ENCODE measurements around the gene ACP6. TPM values are rescaled to one million over a fixed set of nuclear protein-coding genes. Genes with fewer than 3 reads are reported as not detected.

The ACP6 gene
- total RNA-seq, 2 experiments from 2014 or later: 10.5 to 10.8 TPM

DNA sequence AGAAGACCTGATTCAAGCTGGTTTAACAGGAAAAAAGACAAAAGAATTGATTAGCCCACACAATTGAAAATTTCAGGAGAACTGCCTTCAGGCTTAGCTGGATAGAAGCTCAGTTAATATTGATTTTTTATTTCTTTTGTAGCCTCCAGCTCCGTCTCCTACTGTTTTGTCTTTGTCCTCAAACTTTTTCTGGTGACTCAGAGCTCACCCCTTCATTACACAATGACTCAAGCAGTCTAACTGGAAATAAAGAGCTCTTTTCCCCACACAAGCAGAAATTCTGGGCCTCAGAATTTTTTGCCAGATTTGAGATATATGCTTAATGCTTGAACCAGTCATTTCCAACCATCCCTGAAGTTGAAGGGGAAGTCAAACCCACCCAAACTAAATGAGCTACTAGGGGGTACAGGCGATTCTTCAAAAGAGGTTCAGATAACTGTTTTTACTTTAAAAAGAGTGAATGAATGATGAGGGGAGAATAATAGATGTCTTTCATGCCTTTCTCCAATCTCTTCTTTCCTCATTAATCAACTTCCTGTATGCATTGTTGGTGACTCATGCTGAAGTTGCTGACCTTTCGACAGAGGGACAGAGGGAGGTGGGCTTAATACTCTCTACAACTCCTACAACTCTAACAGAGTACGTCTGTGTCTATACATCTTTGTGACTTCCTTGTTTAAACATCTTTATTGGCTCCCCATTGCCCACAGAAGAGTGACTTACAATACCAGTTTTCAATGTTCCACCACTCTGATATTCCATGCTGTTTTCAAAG, 6.2 kb upstream of the ACP6 start:
- DNase-seq: no peak
- H3K27ac Mint-ChIP-seq: no peak overlapping the region
- ChIA-PET CTCF (interaction anchor here (1.2 kb wide), 1 partner anchor 27 kb away, joined by 3 read pairs; no protein-coding TSS in a partner anchor), POLR2A (no interaction called here)
- no peak overlapping the region for H3K4me3 Mint-ChIP-seq
- H3K36me3 Mint-ChIP-seq (ENCODE audit: low read depth): no peaks in the 10 kb centered on the region
- H3K4me1 Mint-ChIP-seq: peaks cover 4% of the 10 kb centered on the region
- H3K27me3 Mint-ChIP-seq: peaks cover 29% of the 10 kb centered on the region
- peaks cover 18% of the 10 kb centered on the region for H3K9me3 Mint-ChIP-seq

DNA sequence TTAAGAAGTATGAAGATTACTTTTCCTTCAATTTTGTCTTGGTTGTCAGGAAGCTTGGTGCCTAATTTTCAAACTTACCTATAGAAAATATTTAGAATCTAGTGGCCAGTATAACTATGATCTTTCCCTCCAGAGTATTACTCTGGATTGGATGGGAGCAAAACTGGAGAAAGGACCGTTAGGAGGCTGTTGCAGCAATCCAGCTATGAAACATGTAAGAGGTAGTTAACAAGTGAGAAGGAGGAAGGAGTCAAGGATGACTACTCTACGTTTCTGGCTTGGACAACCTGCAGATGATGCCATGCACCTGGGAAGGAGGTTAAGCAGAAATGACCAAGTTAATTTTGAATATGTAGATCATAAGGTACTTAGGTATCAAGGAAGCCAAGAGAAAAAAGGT, 3.5 kb upstream of the ACP6 start:
- Mint-ChIP-seq H3K4me1 (peaks cover 18% of the 10 kb centered on the region), H3K27me3 (peaks cover 29% of the 10 kb centered on the region), H3K9me3 (peaks cover 13% of the 10 kb centered on the region), H3K4me3 (no peak overlapping the region), H3K36me3 (ENCODE audit: low read depth) (no peaks in the 10 kb centered on the region), H3K27ac (no peak overlapping the region)
- POLR2A ChIA-PET: no interaction called here
- CTCF ChIA-PET: no interaction called here
- DNase-seq: no peak

DNA sequence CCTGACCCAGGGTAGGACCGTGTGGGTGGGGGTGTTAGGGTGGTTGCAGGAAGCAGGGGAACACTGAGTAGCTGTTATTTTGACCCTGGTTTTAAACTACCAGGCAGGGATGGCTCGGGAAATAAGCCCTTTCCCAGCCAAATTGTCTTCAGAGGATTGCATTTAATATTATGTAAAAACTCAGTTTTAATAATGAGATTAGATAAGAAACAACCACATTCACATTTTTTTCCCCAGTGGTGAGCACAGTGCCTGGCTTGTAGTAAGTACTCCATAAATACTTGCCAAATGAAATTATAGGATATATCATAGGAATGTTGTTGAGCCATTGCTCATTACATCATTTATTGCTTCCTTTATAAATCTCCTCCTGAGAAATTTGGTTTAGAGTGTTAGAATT, 3.1 kb upstream of the ACP6 start:
- ChIA-PET CTCF (no interaction called here), POLR2A (no interaction called here)
- H3K4me1 Mint-ChIP-seq: peaks cover 23% of the 10 kb centered on the region
- H3K27me3 Mint-ChIP-seq: peaks cover 29% of the 10 kb centered on the region
- H3K36me3 Mint-ChIP-seq (ENCODE audit: low read depth): no peaks in the 10 kb centered on the region
- H3K9me3 Mint-ChIP-seq: peaks cover 10% of the 10 kb centered on the region
- DNase-seq: no peak
- no peak overlapping the region for H3K27ac Mint-ChIP-seq
- H3K4me3 Mint-ChIP-seq: no peak overlapping the region

DNA sequence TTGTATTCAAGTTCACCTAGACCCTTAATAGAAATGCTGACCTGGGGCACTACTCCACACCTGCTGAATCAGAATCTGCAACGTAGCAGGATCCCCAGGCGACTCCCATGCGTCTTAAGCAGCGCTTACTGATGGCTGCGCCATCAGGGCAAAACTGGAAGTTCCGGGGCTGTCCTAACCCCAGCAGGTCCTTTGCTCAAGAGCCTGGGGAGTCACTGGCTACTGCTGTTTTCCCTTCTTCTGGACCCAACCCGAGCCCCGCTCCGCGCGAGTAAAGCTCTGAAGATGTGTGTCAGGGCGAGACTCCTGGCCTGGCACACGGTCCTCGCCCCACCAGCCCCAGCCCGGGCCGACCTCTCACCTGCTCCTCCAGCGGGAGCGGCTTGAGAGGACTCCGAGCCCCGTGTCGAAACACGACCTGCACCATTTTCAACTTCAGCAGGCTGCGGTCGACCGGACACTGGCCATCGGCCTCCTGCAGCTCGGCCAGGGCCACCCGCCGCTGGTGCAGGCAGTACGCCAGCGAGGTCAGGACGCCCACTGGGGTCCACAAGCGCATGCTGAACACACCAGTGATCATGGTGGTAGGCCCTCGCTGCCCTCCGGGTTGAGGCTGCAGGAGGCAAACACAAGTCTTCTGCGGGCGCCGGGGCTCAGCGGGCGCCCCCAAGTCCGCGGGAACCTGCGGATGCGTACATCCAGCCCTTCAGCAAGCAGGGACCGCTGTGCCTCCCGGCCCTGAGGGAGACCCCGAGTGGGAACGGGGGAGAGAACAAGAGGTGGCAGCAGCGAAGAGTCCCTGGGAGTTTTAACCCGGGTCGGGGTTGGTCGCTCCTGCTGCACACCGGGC, 630 bp downstream of the ACP6 start:
- ChIA-PET POLR2A (no interaction called here), CTCF (interaction anchor here (1.1 kb wide), 1 partner anchor 120 kb away, joined by 3 read pairs; no protein-coding TSS in a partner anchor)
- peak overlapping the region; percentile 85 for H3K27ac Mint-ChIP-seq
- peaks cover 27% of the 10 kb centered on the region for H3K4me1 Mint-ChIP-seq
- peak overlapping the region; percentile 88 for H3K4me3 Mint-ChIP-seq
- no peaks in the 10 kb centered on the region for H3K9me3 Mint-ChIP-seq
- no peaks in the 10 kb centered on the region for H3K36me3 Mint-ChIP-seq (ENCODE audit: low read depth)
- DNase-seq: peak; percentile 41
- H3K27me3 Mint-ChIP-seq: peaks cover 15% of the 10 kb centered on the region

DNA sequence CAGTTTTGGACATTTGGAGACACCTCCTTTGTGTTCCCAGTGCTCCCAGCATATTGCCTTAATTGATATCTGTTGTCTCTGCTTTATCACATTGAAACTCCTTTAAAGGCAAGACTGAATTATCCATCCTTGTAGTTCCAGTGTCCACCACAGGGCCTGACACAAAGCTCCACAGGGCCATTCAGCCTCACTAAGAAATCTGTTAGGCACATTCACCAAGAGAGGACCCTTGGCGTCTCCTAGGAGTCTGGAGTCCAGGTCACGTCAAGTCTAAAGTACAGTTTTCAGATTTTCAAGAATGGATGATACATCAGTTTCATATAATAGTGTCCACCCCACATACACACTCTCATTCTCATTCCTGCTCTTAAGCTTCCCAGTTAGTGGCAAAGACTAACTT, 4.8 kb downstream of the ACP6 start:
- H3K27me3 Mint-ChIP-seq: no peaks in the 10 kb centered on the region
- H3K4me1 Mint-ChIP-seq: peaks cover 23% of the 10 kb centered on the region
- no peak overlapping the region for H3K27ac Mint-ChIP-seq
- no peak overlapping the region for H3K4me3 Mint-ChIP-seq
- no peak for DNase-seq
- ChIA-PET CTCF (interaction anchor here (1.0 kb wide), 1 partner anchor 124 kb away, joined by 3 read pairs; the partner anchor contains the start of gene BCL9), POLR2A (no interaction called here)
- no peaks in the 10 kb centered on the region for H3K36me3 Mint-ChIP-seq (ENCODE audit: low read depth)
- H3K9me3 Mint-ChIP-seq: no peaks in the 10 kb centered on the region

DNA sequence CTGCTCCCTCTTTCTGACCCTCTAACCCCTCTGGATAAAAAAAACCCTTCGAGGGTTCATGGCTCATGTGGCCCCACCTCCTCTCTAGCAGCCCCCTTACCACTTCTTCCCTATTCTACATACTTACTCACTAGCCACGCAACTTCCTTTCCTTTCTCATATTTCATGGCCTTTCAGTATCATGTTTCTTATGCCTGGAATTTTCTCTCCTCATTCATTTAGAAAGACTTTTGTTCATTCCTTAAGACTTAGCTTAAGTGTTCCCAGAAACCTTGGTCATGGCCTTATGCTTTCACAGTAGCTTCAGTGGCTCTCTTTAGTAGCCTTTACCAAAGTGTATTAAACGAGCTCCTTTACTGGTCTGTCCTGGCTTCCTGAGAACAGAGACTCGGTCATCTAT, 6.1 kb downstream of the ACP6 start:
- peaks cover 17% of the 10 kb centered on the region for H3K4me1 Mint-ChIP-seq
- DNase-seq: no peak
- H3K9me3 Mint-ChIP-seq: no peaks in the 10 kb centered on the region
- H3K36me3 Mint-ChIP-seq (ENCODE audit: low read depth): no peaks in the 10 kb centered on the region
- ChIA-PET CTCF (interaction anchor here (1.1 kb wide), 1 partner anchor 161 kb away, joined by 3 read pairs; no protein-coding TSS in a partner anchor), POLR2A (no interaction called here)
- no peak overlapping the region for H3K4me3 Mint-ChIP-seq
- no peak overlapping the region for H3K27ac Mint-ChIP-seq
- H3K27me3 Mint-ChIP-seq: no peaks in the 10 kb centered on the region

DNA sequence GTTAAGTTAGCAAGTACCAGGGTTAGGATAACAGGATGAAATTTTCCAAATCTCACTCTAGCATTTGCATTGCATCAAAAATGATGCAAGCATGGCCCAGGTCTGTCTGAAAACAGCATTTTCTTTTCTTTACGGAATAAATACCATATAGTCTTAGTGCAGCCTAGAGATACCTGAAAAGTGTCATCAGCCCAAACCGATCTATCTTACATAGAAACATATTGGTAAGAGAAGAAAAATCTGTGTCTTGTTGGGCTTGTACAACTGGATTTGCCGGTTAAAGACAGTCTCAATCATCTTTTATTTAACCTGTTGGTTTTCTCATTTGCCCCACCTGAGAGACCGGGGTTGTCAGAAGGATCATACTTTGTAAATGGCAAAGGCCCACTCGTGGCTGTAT, 15.8 kb downstream of the ACP6 start:
- peaks cover 4% of the 10 kb centered on the region for H3K4me1 Mint-ChIP-seq
- no peaks in the 10 kb centered on the region for H3K27me3 Mint-ChIP-seq
- no peak overlapping the region for H3K4me3 Mint-ChIP-seq
- no peaks in the 10 kb centered on the region for H3K9me3 Mint-ChIP-seq
- POLR2A ChIA-PET: no interaction called here
- no peak for DNase-seq
- CTCF ChIA-PET: no interaction called here
- H3K36me3 Mint-ChIP-seq (ENCODE audit: low read depth): peaks cover 21% of the 10 kb centered on the region
- no peak overlapping the region for H3K27ac Mint-ChIP-seq

DNA sequence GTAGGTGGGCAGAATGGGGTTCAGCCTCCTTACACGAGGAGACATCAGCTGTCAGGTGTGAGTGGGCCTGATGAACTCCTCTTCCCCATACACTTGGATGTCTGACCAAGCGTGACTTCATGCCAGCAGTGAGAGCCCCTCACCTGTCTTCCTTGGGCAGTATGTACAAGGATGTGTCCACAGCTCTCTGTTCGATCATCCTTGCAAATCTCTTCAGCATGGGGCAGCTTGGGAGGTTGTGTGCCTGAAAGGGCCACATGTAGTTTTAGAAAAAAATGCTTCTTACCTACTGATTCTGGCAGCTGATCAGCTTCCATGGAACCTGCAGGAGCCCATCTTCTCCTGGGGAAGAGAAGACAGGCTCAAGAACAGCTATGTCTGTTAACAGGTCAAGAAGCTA, 18.0 kb downstream of the ACP6 start:
- Mint-ChIP-seq H3K27me3 (no peaks in the 10 kb centered on the region), H3K4me3 (no peak overlapping the region), H3K27ac (no peak overlapping the region), H3K9me3 (no peaks in the 10 kb centered on the region), H3K36me3 (ENCODE audit: low read depth) (peaks cover 21% of the 10 kb centered on the region), H3K4me1 (peaks cover 26% of the 10 kb centered on the region)
- POLR2A ChIA-PET: no interaction called here
- CTCF ChIA-PET: interaction anchor here (0.6 kb wide), 1 partner anchor 156 kb away, joined by 5 read pairs; no protein-coding TSS in a partner anchor
- no peak for DNase-seq

DNA sequence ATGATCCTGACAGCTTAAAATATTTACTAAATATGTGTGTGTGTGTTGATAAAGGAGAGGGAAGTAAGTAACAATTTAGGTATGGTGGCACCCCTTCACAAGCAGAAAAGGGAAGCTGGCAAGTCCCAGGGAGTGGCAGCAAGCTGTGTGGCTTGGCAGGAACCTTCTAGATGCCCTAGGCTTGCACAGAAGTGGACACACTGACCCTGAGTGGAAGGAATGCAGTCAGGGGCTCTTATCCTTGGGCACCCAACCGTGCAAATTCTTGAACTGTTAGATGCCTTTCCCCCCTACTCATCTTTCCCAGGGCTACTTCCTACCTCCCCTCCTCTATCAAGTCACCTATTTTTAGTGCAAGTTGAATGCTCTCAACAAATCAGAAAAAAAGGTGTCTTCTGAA, 18.9 kb downstream of the ACP6 start:
- no peak overlapping the region for H3K27ac Mint-ChIP-seq
- no peak overlapping the region for H3K4me3 Mint-ChIP-seq
- CTCF ChIA-PET: no interaction called here
- H3K27me3 Mint-ChIP-seq: no peaks in the 10 kb centered on the region
- no peak for DNase-seq
- POLR2A ChIA-PET: no interaction called here
- H3K36me3 Mint-ChIP-seq (ENCODE audit: low read depth): peaks cover 21% of the 10 kb centered on the region
- no peaks in the 10 kb centered on the region for H3K9me3 Mint-ChIP-seq
- peaks cover 34% of the 10 kb centered on the region for H3K4me1 Mint-ChIP-seq

DNA sequence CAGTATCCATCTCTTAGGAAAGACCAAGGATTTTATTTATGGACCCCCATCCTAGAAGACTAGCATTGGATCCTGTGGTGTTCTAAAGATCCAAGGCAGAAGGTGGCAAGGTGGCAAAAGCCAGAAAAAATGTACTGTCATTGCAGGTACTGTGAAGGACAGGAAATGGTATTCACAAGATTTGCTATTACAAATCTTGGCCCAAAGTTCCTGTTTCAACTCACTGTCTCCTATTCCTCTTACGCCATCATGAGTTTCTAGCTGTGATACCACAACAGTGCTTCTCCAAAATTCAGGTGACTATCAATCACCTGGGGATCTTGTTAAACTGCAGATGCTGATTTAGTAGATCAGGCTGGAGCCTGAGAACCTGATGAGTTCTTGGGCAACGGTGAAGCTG, 21.4 kb downstream of the ACP6 start:
- Mint-ChIP-seq H3K4me3 (no peak overlapping the region), H3K4me1 (peaks cover 52% of the 10 kb centered on the region), H3K36me3 (ENCODE audit: low read depth) (peaks cover 17% of the 10 kb centered on the region), H3K9me3 (no peaks in the 10 kb centered on the region), H3K27ac (peak overlapping the region; percentile 86), H3K27me3 (no peaks in the 10 kb centered on the region)
- CTCF ChIA-PET: interaction anchor here (0.5 to 0.6 kb wide), 3 partner anchors 46 to 362 kb away, joined by 3 to 4 read pairs (median 3); no protein-coding TSS in a partner anchor
- POLR2A ChIA-PET: interaction anchor here (0.6 kb wide), 1 partner anchor 111 kb away, joined by 3 read pairs; no protein-coding TSS in a partner anchor
- DNase-seq: no peak

DNA sequence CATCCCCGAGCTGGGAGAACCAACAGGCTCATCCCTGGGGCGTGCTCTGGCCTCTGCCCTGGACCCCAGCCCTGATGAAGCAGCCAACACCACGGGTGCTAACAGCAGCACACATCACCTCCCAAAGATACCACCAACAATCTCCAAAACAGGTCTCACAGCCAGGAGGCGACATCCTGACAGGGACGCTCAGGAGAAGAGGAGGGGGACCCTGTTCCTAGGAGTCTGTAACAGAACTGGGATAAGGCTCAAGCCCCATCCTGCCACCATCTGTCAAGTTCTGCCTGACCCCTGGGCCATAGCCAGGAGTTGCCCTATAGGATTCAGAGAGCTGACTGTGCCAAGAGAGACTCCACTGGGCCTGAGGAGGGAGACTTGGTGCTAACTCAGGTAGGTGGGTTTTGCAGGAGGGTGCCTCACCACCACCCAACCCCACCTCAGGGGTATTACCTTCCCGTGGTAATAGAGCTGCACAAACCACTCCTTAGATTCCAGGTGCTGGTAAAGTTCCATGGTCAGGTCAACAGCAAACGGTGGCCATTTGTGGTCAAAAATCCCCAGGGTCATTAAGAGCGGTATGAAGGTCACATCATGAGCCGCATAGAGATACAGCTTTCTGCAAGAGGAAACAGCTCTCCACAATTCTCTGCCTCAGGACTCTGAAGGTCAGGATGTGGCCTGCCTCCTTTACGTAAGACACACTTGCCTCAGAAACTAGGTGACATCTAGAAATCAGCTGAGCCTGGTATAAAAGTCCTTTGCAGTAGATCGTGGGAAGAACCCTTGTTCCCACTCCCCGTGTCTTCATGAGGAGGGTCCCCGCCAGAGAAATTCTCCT, 22.3 kb downstream of the ACP6 start:
- Mint-ChIP-seq H3K4me3 (peak overlapping the region; percentile 35), H3K4me1 (peaks cover 52% of the 10 kb centered on the region), H3K27ac (peak overlapping the region; percentile 86), H3K36me3 (ENCODE audit: low read depth) (peaks cover 20% of the 10 kb centered on the region), H3K9me3 (no peaks in the 10 kb centered on the region), H3K27me3 (no peaks in the 10 kb centered on the region)
- ChIA-PET CTCF (interaction anchor here (0.5 to 1.3 kb wide), 4 partner anchors 8 to 94 kb away, joined by 3 read pairs; no protein-coding TSS in a partner anchor), POLR2A (no interaction called here)
- DNase-seq: peak; percentile 59

DNA sequence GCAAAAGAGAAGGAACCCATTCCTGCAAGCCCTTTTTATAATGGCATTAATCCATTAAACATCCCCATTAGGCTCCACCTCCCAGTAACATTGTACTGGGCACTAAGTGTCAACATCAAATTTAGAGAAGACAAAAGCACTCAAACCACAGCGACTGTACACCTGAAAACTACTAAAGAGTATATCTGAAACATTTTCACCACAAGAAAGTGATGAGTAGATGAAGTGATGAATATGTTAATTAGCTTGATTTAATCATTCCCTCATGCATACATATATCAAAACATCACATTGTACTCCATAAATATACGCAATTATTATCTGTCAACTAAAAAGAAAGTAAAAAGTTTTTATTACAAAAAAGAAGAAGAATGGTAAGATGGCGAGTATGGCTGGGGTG, 26.4 kb downstream of the ACP6 start:
- Mint-ChIP-seq H3K9me3 (no peaks in the 10 kb centered on the region), H3K4me1 (peaks cover 59% of the 10 kb centered on the region), H3K27me3 (no peaks in the 10 kb centered on the region), H3K27ac (no peak overlapping the region), H3K4me3 (no peak overlapping the region), H3K36me3 (ENCODE audit: low read depth) (peaks cover 13% of the 10 kb centered on the region)
- ChIA-PET POLR2A (no interaction called here), CTCF (interaction anchor here (0.9 to 1.4 kb wide), 2 partner anchors 14 to 48 kb away, joined by 3 to 4 read pairs; no protein-coding TSS in a partner anchor)
- no peak for DNase-seq

All from activated CD4-positive, alpha-beta T cell treated with anti-CD3 and anti-CD28 coated beads, Interleukin-2, amount 10 ng/mL, durations not matched to agents 7 days and 5 days (primary cell).